Erythroblast (primary cell): ENCODE results near the gene COX6B1.
"Not testable (repeated sequence)": the region's sequence is repeated elsewhere in the genome, so short reads cannot be mapped to it uniquely, and the experiment has no call there.

Experiments used
- DNase-seq, 2 experiments: peaks; one replicate each; lab custom pipeline; 2025; lab: John Stamatoyannopoulos, UW
- GATA1 ChIP-seq: IDR thresholded peaks from 2 replicates; pipeline ENCODE4 v1.6.1; 2011; ENCODE audit warnings: low read depth, mild to moderate bottlenecking, control low read depth, low read length, moderate library complexity
- POLR2A ChIP-seq: IDR thresholded peaks from 2 replicates; pipeline ENCODE4 v1.6.1; 2011; ENCODE audit warnings: mild to moderate bottlenecking, low read length

The COX6B1 gene

GRCh38 chr19:35665604-35666003 lies 17.5 kb downstream of the COX6B1 start:
- no peak for DNase-seq
- TF ChIP-seq GATA1 (no peak), POLR2A (no peak)

- TF ChIP-seq POLR2A (no peak), GATA1 (no peak)
- no peak for DNase-seq
Observed at GRCh38 chr19:35666251-35666913, 18.3 kb downstream of the COX6B1 start, which contains the start of gene UPK1A. Gene UPK1A (plus strand): TSS chr19:35666517. CDS start chr19:35666813, 296 bp downstream.

- no peak for DNase-seq
- TF ChIP-seq POLR2A (no peak), GATA1 (no peak)
Observed at GRCh38 chr19:35669566-35669965, 21.4 kb downstream of the COX6B1 start.

- no peak for TF ChIP-seq GATA1
- no peak for TF ChIP-seq POLR2A
- DNase-seq, result no peak
Observed at GRCh38 chr19:35669974-35670373, 21.9 kb downstream of the COX6B1 start.

- TF ChIP-seq POLR2A (no peak), GATA1 (no peak)
- DNase-seq, result no peak
Observed at GRCh38 chr19:35670686-35671085, 22.6 kb downstream of the COX6B1 start.

DNA sequence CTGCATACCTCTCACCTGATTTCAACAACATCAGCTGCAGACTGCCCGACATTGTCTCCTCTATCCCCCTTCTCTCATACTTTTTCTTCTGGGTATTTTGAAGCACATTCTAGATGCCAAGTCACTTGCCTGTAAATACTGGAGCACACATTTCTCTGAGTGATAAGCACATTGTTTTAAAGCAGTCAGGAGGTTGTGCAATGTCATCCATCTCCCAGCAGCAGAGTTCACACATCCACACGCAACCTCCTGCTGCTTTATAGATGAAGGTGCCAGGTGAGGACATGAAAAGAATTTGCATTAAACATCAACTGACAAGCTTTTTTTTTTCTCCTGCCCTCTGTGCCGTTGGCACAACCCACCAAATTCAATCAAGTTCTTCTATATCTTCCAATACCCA lies 23.7 kb downstream of the COX6B1 start:
- DNase-seq, result peak; percentile 73 to 82
- TF ChIP-seq POLR2A (no peak), GATA1 (no peak)

DNA sequence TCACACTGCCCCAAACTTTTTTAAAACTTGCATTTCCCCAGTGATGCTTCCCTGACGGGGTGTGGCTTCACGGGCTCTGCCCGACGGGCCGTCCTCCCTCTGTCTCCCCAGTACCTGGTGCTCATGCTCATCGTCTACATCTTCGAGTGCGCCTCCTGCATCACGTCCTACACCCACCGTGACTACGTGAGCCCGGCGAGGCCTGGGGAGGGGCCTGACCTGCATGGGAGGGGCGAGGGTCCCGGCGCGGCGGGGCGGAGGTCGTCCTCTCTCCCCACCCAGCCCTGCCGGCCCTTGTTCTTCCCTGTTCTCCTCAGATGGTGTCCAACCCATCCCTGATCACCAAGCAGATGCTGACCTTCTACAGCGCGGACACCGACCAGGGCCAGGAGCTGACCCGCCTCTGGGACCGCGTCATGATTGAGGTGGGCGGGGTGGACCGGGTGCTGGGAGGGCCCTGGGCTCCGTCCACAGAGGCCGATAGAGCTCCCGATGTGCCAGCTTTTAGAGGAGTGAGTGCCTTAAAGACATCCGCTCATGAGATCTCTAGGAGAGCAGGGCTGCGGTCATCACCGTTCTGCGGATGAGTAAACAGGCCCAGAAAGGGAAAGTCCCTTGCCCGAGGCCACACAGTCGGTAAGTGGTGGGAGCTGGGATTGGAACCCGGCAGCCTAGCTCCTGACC lies 25.1 kb downstream of the COX6B1 start:
- TF ChIP-seq GATA1, result no peak
- TF ChIP-seq POLR2A, result no peak
- DNase-seq, result peak; percentile 29 to 33

DNA sequence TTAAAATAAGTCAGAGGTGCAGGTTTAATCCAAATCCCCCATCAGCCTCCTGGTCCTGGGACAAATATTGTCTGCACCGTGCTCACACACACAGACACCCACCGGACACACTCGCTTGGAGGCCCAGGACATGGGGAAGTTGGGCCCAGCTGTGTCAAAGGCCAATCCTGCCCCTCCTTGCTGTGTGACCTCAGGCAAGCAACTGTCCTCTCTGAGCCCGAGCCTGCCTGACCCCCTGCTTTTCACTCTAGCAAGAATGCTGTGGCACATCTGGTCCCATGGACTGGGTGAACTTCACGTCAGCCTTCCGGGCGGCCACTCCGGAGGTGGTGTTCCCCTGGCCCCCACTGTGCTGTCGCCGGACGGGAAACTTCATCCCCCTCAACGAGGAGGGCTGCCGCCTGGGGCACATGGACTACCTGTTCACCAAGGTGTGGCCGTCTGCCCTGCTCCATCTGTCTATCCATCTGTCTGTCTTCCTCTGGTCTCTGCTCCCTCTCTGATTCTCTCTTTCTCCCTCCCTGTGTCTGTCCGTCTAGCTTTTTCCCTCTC lies 27.5 kb downstream of the COX6B1 start:
- TF ChIP-seq POLR2A (no peak), GATA1 (no peak)
- DNase-seq, result no peak

- no peak for DNase-seq
- no peak for TF ChIP-seq POLR2A
- TF ChIP-seq GATA1, result no peak
Observed at GRCh38 chr19:35689836-35690235, 41.7 kb downstream of the COX6B1 start.

DNA sequence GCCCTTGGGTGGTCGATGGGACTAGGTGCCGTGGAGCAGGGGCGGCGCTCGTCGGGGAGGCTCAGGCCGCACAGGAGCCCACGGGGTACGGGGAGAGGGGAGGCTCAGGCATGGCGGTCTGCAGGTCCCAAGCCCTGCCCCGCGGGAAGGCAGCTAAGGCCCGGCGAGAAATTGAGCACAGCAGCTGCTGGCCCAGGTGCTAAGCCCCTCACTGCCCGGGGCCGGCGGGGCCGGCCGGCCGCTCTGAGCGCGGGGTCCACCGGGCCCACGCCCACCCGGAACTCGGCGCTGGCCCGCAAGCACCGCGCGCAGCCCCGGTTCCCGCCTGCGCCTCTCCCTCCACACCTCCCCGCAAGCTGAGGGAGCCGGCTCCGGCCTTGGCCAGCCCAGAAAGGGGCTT lies 43.0 kb downstream of the COX6B1 start:
- not testable (repeated sequence) for DNase-seq

GRCh38 chr19:35692010-35692409 lies 43.9 kb downstream of the COX6B1 start:
- TF ChIP-seq GATA1, result no peak
- TF ChIP-seq POLR2A, result no peak
- DNase-seq, result no peak

DNA sequence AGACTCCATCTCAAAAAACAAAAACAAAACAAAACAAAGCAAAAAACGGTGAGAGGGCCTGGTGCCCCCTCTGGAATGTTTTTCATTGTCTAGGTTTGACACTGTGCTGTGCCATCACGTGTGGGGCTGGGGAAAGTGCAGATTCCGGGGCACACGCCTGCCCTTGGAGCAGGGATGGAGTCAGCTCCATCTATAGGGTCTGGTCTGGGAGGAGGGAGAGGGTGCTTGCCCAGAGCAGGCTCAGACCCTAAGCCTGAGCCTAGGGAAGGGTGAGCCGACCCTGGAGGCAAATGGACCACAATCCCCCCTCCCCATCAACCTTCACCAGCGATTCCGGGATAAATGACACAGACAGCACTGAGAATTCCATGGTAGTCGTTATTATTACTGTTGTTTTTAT lies 45.3 kb downstream of the COX6B1 start:
- DNase-seq, result no peak
- TF ChIP-seq GATA1 (no peak), POLR2A (no peak)

- peak; percentile 88 to 94 for DNase-seq
- no peak for TF ChIP-seq POLR2A
- no peak for TF ChIP-seq GATA1
Observed at GRCh38 chr19:35693835-35694599, 45.9 kb downstream of the COX6B1 start.
